GM19025 (cell line): ENCODE results near the gene SLC36A3.
A peak's percentile ranks its signal among the peaks of the same experiment; 100 is the strongest.
"Not testable (repeated sequence)": the region's sequence is repeated elsewhere in the genome, so short reads cannot be mapped to it uniquely, and the experiment has no call there.

Source experiments
- ATAC-seq: cut with Tn5 transposase; IDR thresholded peaks from one replicate; pipeline ENCODE4 v1.9.1; 2021; ENCODE audit warnings: mild to moderate bottlenecking, low read depth, moderate library complexity; ENCODE audit not compliant: unreplicated experiment

The SLC36A3 gene

GRCh38 chr5:151309821-151310220 lies 6.3 kb upstream of the SLC36A3 start:
- ATAC-seq: not testable (repeated sequence)

- ATAC-seq: not testable (repeated sequence)
Observed at GRCh38 chr5:151309266-151309665, 5.7 kb upstream of the SLC36A3 start.

- no peak for ATAC-seq
Observed at GRCh38 chr5:151298063-151298855, 5.3 kb downstream of the SLC36A3 start.

GRCh38 chr5:151296974-151297373 lies 6.6 kb downstream of the SLC36A3 start:
- ATAC-seq: no peak

- no peak for ATAC-seq
Observed at GRCh38 chr5:151296478-151296830, 7.1 kb downstream of the SLC36A3 start.

GRCh38 chr5:151295791-151296477 lies 7.6 kb downstream of the SLC36A3 start:
- ATAC-seq: no peak

GRCh38 chr5:151295138-151295537 lies 8.4 kb downstream of the SLC36A3 start:
- no peak for ATAC-seq

- no peak for ATAC-seq
Observed at GRCh38 chr5:151293624-151294023, 9.9 kb downstream of the SLC36A3 start.

GRCh38 chr5:151288180-151288579 lies 15.4 kb downstream of the SLC36A3 start:
- no peak for ATAC-seq

- no peak for ATAC-seq
Observed at GRCh38 chr5:151286246-151286645, 17.3 kb downstream of the SLC36A3 start.

GRCh38 chr5:151285683-151286082 lies 17.9 kb downstream of the SLC36A3 start:
- ATAC-seq: no peak

GRCh38 chr5:151284392-151284967 lies 19.1 kb downstream of the SLC36A3 start:
- ATAC-seq: no peak

GRCh38 chr5:151283120-151283825 lies 20.3 kb downstream of the SLC36A3 start:
- no peak for ATAC-seq

GRCh38 chr5:151281001-151281639 lies 22.4 kb downstream of the SLC36A3 start:
- no peak for ATAC-seq

GRCh38 chr5:151280443-151280842 lies 23.1 kb downstream of the SLC36A3 start:
- no peak for ATAC-seq

- ATAC-seq: no peak
Observed at GRCh38 chr5:151278845-151279244, 24.7 kb downstream of the SLC36A3 start.

- no peak for ATAC-seq
Observed at GRCh38 chr5:151275803-151276202, 27.8 kb downstream of the SLC36A3 start.

GRCh38 chr5:151274666-151275065 lies 28.9 kb downstream of the SLC36A3 start:
- ATAC-seq: no peak

GRCh38 chr5:151271336-151271735 lies 32.2 kb downstream of the SLC36A3 start:
- ATAC-seq: no peak

GRCh38 chr5:151270599-151270998 lies 33.0 kb downstream of the SLC36A3 start:
- ATAC-seq: peak; percentile 93
